H1 (cell line): Measurements from ENCODE around the gene OR1K1. TPM values are rescaled to one million over a fixed set of nuclear protein-coding genes. Genes with fewer than 3 reads are reported as not detected.

ENCODE experiments used
- CTCF ChIA-PET: fragments of 300-600 bp; sonication (Branson Sonifier 250); formaldehyde crosslinking; loops from one replicate; lab custom pipeline; 2021; ENCODE audit not compliant: partially characterized antibody; lab: Charles Lee
- POLR2A ChIA-PET: fragments of 300-600 bp; sonication (Branson Sonifier 250); formaldehyde crosslinking; loops from one replicate; lab custom pipeline; 2021; ENCODE audit warnings: inconsistent platforms; ENCODE audit not compliant: partially characterized antibody; lab: Charles Lee
- DNase-seq, 2 experiments: peaks; one replicate each; pipeline versions ENCODE4 v3.0.0 to v3.0.0-alpha.2; 2010 to 2022; ENCODE audit warnings: low spot score in 2 of 2, low read depth in 1 of 2, mixed read lengths in 1 of 2
- FAIRE-seq: peaks from 2 replicates; lab custom pipeline; 2011; peaks lifted over from hg19 to GRCh38; lab: Jason Lieb, UNC
- H2AFZ ChIP-seq: 2 replicates; pipeline ENCODE4 v1.8.1; 2012; ENCODE audit warnings: low read length, inconsistent platforms
- H2AK5ac ChIP-seq: 2 replicates; pipeline ENCODE4 v1.6.1; 2013; ENCODE audit warnings: low read depth, low read length
- H2BK120ac ChIP-seq: replicated peaks from 2 replicates; pipeline ENCODE3; 2013; ENCODE audit warnings: low read depth, low read length, inconsistent platforms
- H2BK12ac ChIP-seq: 2 replicates; pipeline ENCODE4 v1.6.1; 2013; ENCODE audit warnings: low read depth, low read length
- H2BK15ac ChIP-seq: 2 replicates; pipeline ENCODE4 v1.6.1; 2013; ENCODE audit warnings: low read length
- H2BK20ac ChIP-seq: 2 replicates; pipeline ENCODE4 v1.6.1; 2013; ENCODE audit warnings: low read length
- H2BK5ac ChIP-seq: 2 replicates; pipeline ENCODE4 v1.6.1; 2013; ENCODE audit warnings: low read depth, low read length
- H3K14ac ChIP-seq: 2 replicates; pipeline ENCODE4 v1.6.1; 2013; ENCODE audit warnings: inconsistent platforms; ENCODE audit not compliant: insufficient read length
- H3K18ac ChIP-seq: 2 replicates; pipeline ENCODE4 v1.6.1; 2013; ENCODE audit warnings: low read length; ENCODE audit errors: extremely low read depth
- H3K23ac ChIP-seq: 2 replicates; pipeline ENCODE4 v1.6.1; 2013; ENCODE audit warnings: inconsistent platforms; ENCODE audit not compliant: insufficient read length
- H3K23me2 ChIP-seq: 2 replicates; pipeline ENCODE4 v1.6.1; 2013; ENCODE audit warnings: low read depth, low read length
- H3K27ac ChIP-seq: 2 replicates; pipeline ENCODE4 v1.6.1; 2011; ENCODE audit warnings: low read depth, low read length, inconsistent platforms
- H3K27me3 ChIP-seq, 4 experiments: replicated peaks in 1 of 4; 1 replicate in 1 of 4; 2 replicates in 3 of 4; pipeline versions ENCODE4 v1.6.1 to v1.8.1; 2011 to 2013; ENCODE audit warnings: low read length in 3 of 4, mild to moderate bottlenecking in 3 of 4, inconsistent platforms in 2 of 4, mixed read lengths in 2 of 4, moderate library complexity in 1 of 4; ENCODE audit not compliant: control insufficient read depth in 3 of 4, insufficient read depth in 3 of 4; ENCODE audit errors: extremely low read depth in 1 of 4
- H3K36me3 ChIP-seq, 4 experiments: 2 replicates each; pipeline versions ENCODE4 v1.6.1 to v1.8.1; 2011 to 2013; ENCODE audit warnings: mild to moderate bottlenecking in 4 of 4, low read length in 3 of 4, moderate library complexity in 2 of 4, control low read depth in 1 of 4, inconsistent platforms in 1 of 4; ENCODE audit not compliant: insufficient read depth in 4 of 4, control insufficient read depth in 2 of 4
- H3K4ac ChIP-seq: replicated peaks from 2 replicates; pipeline ENCODE3; 2013; ENCODE audit warnings: low read length, low read depth, mixed read lengths, inconsistent platforms; ENCODE audit not compliant: insufficient read length
- H3K4me1 ChIP-seq, 4 experiments: replicated peaks in 1 of 4; 1 replicate in 1 of 4; 2 replicates in 3 of 4; pipeline versions ENCODE4 v1.6.1 to v1.8.1; 2011 to 2013; ENCODE audit warnings: low read length in 3 of 4, inconsistent platforms in 2 of 4, mixed read lengths in 1 of 4; ENCODE audit not compliant: insufficient read depth in 4 of 4, control insufficient read depth in 3 of 4
- H3K4me2 ChIP-seq, 2 experiments: 2 replicates each; pipeline versions ENCODE4 v1.6.1 to v1.8.1; 2011 to 2013; ENCODE audit warnings: low read depth in 2 of 2, low read length in 2 of 2, control low read depth in 1 of 2, inconsistent platforms in 1 of 2, mild to moderate bottlenecking in 1 of 2; ENCODE audit not compliant: insufficient read depth in 1 of 2
- H3K4me3 ChIP-seq, 4 experiments: fragments of 200-600, 300-600 bp in 1 of 4; sonication (generic), shearing (Covaris generic), sonication (Bioruptor Twin) in 1 of 4; 2 replicates each; pipeline versions ENCODE4 v1.5.1 to v1.8.1; 2011 to 2016; ENCODE audit warnings: low read length in 4 of 4, low read depth in 3 of 4, control low read depth in 2 of 4, inconsistent platforms in 2 of 4, mild to moderate bottlenecking in 2 of 4, mixed read lengths in 1 of 4, moderate library complexity in 1 of 4; ENCODE audit not compliant: insufficient read depth in 2 of 4; ENCODE audit errors: extremely low read depth in 1 of 4
- H3K56ac ChIP-seq: replicated peaks from 2 replicates; pipeline ENCODE3; 2013; ENCODE audit warnings: low read depth, mild to moderate bottlenecking, mixed read lengths, low read length, inconsistent platforms; ENCODE audit not compliant: insufficient read length
- H3K79me1 ChIP-seq: 2 replicates; pipeline ENCODE4 v1.6.1; 2013; ENCODE audit warnings: low read depth, low read length, control low read depth
- H3K79me2 ChIP-seq, 2 experiments: 2 replicates each; pipeline versions ENCODE4 v1.6.1 to v1.8.1; 2012 to 2013; ENCODE audit warnings: low read length in 2 of 2, mild to moderate bottlenecking in 2 of 2, inconsistent platforms in 1 of 2; ENCODE audit not compliant: insufficient read depth in 2 of 2, control insufficient read depth in 1 of 2
- H3K9ac ChIP-seq, 4 experiments: replicated peaks in 1 of 4; 1 replicate in 1 of 4; 2 replicates in 3 of 4; pipeline versions ENCODE4 v1.6.1 to v1.8.1; 2011 to 2013; ENCODE audit warnings: low read depth in 3 of 4, low read length in 3 of 4, control low read depth in 2 of 4, mild to moderate bottlenecking in 2 of 4, moderate library complexity in 2 of 4, inconsistent platforms in 1 of 4; ENCODE audit errors: extremely low read depth in 1 of 4
- H3K9me3 ChIP-seq, 2 experiments: 2 replicates each; pipeline versions ENCODE4 v1.6.1 to v1.8.1; 2012 to 2013; ENCODE audit warnings: mild to moderate bottlenecking in 2 of 2, moderate library complexity in 2 of 2, control low read depth in 1 of 2, inconsistent platforms in 1 of 2, low read depth in 1 of 2, low read length in 1 of 2, mixed read lengths in 1 of 2; ENCODE audit not compliant: insufficient read depth in 2 of 2
- H4K20me1 ChIP-seq, 2 experiments: replicated peaks in 1 of 2; 2 replicates each; pipeline versions ENCODE3 to v1.8.1; 2011 to 2013; ENCODE audit warnings: inconsistent platforms in 2 of 2, low read length in 2 of 2, mild to moderate bottlenecking in 1 of 2; ENCODE audit not compliant: insufficient read depth in 2 of 2, control insufficient read depth in 1 of 2
- H4K5ac ChIP-seq: 2 replicates; pipeline ENCODE4 v1.6.1; 2013; ENCODE audit warnings: low read length, low read depth, mixed read lengths, inconsistent platforms; ENCODE audit not compliant: insufficient read length
- H4K8ac ChIP-seq: 2 replicates; pipeline ENCODE4 v1.8.0; 2013; ENCODE audit warnings: mild to moderate bottlenecking, moderate library complexity, low read length, inconsistent platforms; ENCODE audit not compliant: insufficient read depth; ENCODE audit errors: extremely low read depth
- H4K91ac ChIP-seq: replicated peaks from 2 replicates; pipeline ENCODE3; 2013; ENCODE audit warnings: low read length, mixed read lengths, inconsistent platforms; ENCODE audit not compliant: insufficient read length
- CHD1 ChIP-seq: IDR thresholded peaks from 2 replicates; pipeline ENCODE4 v1.6.1; 2012; ENCODE audit warnings: low read depth, low read length, improper control_type of control experiment
- CHD2 ChIP-seq: IDR thresholded peaks from 2 replicates; pipeline ENCODE4 v1.6.1; 2012; ENCODE audit warnings: low read length, improper control_type of control experiment
- EZH2 ChIP-seq: fragments of 200-600 bp; sonication (generic); IDR thresholded peaks from 2 replicates; pipeline ENCODE4 v1.7.1; 2012; ENCODE audit warnings: low read depth, mild to moderate bottlenecking, moderate library complexity, low read length, inconsistent platforms; ENCODE audit not compliant: severe bottlenecking
- NANOG ChIP-seq: IDR thresholded peaks from 2 replicates; pipeline ENCODE4 v1.6.1; 2011; ENCODE audit warnings: low read length, low read depth, mild to moderate bottlenecking, inconsistent platforms; ENCODE audit not compliant: insufficient read depth, poor library complexity, severe bottlenecking
- RXRA ChIP-seq: IDR thresholded peaks from 2 replicates; pipeline ENCODE4 v1.6.1; 2011; ENCODE audit warnings: low read depth, mild to moderate bottlenecking, low read length, moderate library complexity; ENCODE audit not compliant: insufficient read depth
- SP4 ChIP-seq: IDR thresholded peaks from 2 replicates; pipeline ENCODE4 v1.6.1; 2012; ENCODE audit warnings: low read length, inconsistent platforms
- WGBS, 2 experiments: shearing (Covaris generic) in 1 of 2; methylation state at CpG; one replicate each; pipeline versions ENCODE4 v1.1.6 to v1.1.7; 2013 to 2015; ENCODE audit warnings: low lambda C conversion rate in 2 of 2, mixed read lengths in 2 of 2, inconsistent platforms in 1 of 2, low coverage in 1 of 2, missing lambda C conversion rate in 1 of 2; ENCODE audit not compliant: insufficient replicate concordance in 2 of 2, insufficient coverage in 1 of 2, insufficient read length in 1 of 2; ENCODE audit errors: extremely low coverage in 1 of 2, missing lambda C conversion rate in 1 of 2; 5-methylcytosine and 5-hydroxymethylcytosine counted together
- polyA plus RNA-seq, 7 experiments: library from polyadenylated mRNA; depleted of rRNA in 3 of 7; stranded (reverse) in 5 of 7; unstranded in 2 of 7; fragments of >200 nt in 5 of 7; fragments of 200-250 nt in 2 of 7; gene quantifications; 1 replicate in 5 of 7; 2 replicates in 1 of 7; 4 replicates in 1 of 7; pipeline versions ENCODE4 v1.2.1 to v1.2.3, GENCODE V29; 2011 to 2013; ENCODE audit warnings: missing spikeins in 2 of 7, mixed read lengths in 2 of 7
- total RNA-seq: library from RNA; stranded (reverse); fragmentation: NEBNext Ultra II Directional; extraction: Animal tissue kit (Norgen Biotek cat#: 25700); gene quantifications from 2 replicates; pipeline ENCODE4 v1.2.1, GENCODE V29; 2021
- TF ChIP-seq, protein P1 (sequence below): IDR thresholded peaks from 2 replicates; pipeline ENCODE4 v1.6.1; 2012; ENCODE audit warnings: low read length, inconsistent platforms
- TF ChIP-seq, protein P2 (sequence below): IDR thresholded peaks from 2 replicates; pipeline ENCODE4 v1.6.1; 2012; ENCODE audit warnings: inconsistent platforms

Gene OR1K1
- total and polyA plus RNA-seq, 2 of the 8 experiments (the other 6 are each of a cell fraction or from before 2014, with no cell fraction given) = not detected

DNA sequence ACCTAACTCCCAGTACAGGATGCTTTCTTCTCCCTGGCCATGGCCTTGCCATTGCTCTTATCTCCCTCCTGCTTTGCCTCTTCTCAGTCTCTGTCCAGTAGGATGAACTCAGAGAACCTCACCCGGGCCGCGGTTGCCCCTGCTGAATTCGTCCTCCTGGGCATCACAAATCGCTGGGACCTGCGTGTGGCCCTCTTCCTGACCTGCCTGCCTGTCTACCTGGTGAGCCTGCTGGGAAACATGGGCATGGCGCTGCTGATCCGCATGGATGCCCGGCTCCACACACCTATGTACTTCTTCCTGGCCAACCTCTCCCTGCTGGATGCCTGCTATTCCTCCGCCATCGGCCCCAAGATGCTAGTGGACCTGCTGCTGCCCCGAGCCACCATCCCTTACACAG lies 11.1 kb upstream of the OR1K1 start, which contains the start of gene OR5C1:
Gene OR5C1 (plus strand): TSS at position 103 of the 400 bp plus-strand sequence. CDS start 0 bp downstream, at position 103.
- Histone ChIP-seq H3K4ac (no peak within 1 kb of the TSS), H3K23me2 (no peaks in the 10 kb centered on the region), H4K8ac (0 out of 2 replicates have a peak within 1 kb of the TSS, but pooled peaks have one; percentile 16), H2BK5ac (no peak within 1 kb of the TSS), H2BK15ac (no peak within 1 kb of the TSS), H3K23ac (no peak within 1 kb of the TSS), H3K18ac (no peak within 1 kb of the TSS), H2BK12ac (no peak within 1 kb of the TSS), H3K9me3 (peaks cover 46 to 59% of the 10 kb centered on the region in 2 experiments), H3K79me1 (no peaks in the 10 kb centered on the region), H3K9ac (no peak within 1 kb of the TSS), H3K4me3 (no peak within 1 kb of the TSS), H2BK120ac (no peak within 1 kb of the TSS), H2AFZ (no peak within 1 kb of the TSS), H4K5ac (no peak within 1 kb of the TSS), H2BK20ac (no peak within 1 kb of the TSS), H3K14ac (no peak within 1 kb of the TSS), H3K79me2 (no peaks in the 10 kb centered on the region), H3K4me1 (no peaks in the 10 kb centered on the region), H3K4me2 (no peak within 1 kb of the TSS), H3K56ac (no peak within 1 kb of the TSS), H2AK5ac (no peak within 1 kb of the TSS), H3K27me3 (no peaks in the 10 kb centered on the region), H3K27ac (no peak within 1 kb of the TSS), H4K91ac (no peak within 1 kb of the TSS), H3K36me3 (no peaks in the 10 kb centered on the region; a peak in 1 of 8 replicates), H4K20me1 (no peaks in the 10 kb centered on the region)
- 87% methylated on average over 11 of the region's 12 CpGs; no CpG with 5 or more reads in 1 of the 2 experiments for WGBS, 2 experiments
- ChIA-PET CTCF (interaction anchor here (1.0 kb wide), 1 partner anchor 21 kb away, joined by 3 read pairs; no protein-coding TSS in a partner anchor), POLR2A (no interaction called here)
- FAIRE-seq = no peak
- DNase-seq = no peak
- TF ChIP-seq NANOG (no peak), CHD2 (no peak), EZH2 (no peak), RXRA (no peak), SP4 (no peak), CHD1 (no peak)
- TF ChIP-seq, protein P1, sequence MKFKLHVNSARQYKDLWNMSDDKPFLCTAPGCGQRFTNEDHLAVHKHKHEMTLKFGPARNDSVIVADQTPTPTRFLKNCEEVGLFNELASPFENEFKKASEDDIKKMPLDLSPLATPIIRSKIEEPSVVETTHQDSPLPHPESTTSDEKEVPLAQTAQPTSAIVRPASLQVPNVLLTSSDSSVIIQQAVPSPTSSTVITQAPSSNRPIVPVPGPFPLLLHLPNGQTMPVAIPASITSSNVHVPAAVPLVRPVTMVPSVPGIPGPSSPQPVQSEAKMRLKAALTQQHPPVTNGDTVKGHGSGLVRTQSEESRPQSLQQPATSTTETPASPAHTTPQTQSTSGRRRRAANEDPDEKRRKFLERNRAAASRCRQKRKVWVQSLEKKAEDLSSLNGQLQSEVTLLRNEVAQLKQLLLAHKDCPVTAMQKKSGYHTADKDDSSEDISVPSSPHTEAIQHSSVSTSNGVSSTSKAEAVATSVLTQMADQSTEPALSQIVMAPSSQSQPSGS = no peak
- TF ChIP-seq, protein P2, sequence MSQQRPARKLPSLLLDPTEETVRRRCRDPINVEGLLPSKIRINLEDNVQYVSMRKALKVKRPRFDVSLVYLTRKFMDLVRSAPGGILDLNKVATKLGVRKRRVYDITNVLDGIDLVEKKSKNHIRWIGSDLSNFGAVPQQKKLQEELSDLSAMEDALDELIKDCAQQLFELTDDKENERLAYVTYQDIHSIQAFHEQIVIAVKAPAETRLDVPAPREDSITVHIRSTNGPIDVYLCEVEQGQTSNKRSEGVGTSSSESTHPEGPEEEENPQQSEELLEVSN = no peak
